PC-3 (cell line): ENCODE data around the gene MPZL1. TPM values are rescaled to one million over a fixed set of nuclear protein-coding genes. Genes with fewer than 3 reads are reported as not detected.

Source experiments
- ATAC-seq: fragments of 200-7000 bp; cut with Tn5 transposase; 2 replicates; pipeline ENCODE4 v1.9.1; 2020; ENCODE audit warnings: mild to moderate bottlenecking, moderate library complexity
- BruUV-seq: library from RNA; stranded (reverse); fragments of 400-500 nt; replicated peaks from 2 replicates; lab custom pipeline; 2021; lab: Mats Ljungman, UMichigan
- CTCF ChIA-PET: fragments of 300-600 bp; sonication (Branson Sonifier 250); formaldehyde crosslinking; loops from one replicate; lab custom pipeline; 2022; ENCODE audit warnings: antibody characterized with exemption; lab: Charles Lee
- POLR2A ChIA-PET: fragments of 300-600 bp; sonication (Branson Sonifier 250); formaldehyde crosslinking; loops from one replicate; lab custom pipeline; 2022; ENCODE audit warnings: antibody characterized with exemption; ENCODE audit not compliant: unreplicated experiment; lab: Charles Lee
- DNase-seq: peaks from one replicate; pipeline ENCODE4 v3.0.0-alpha.2; 2015
- H2AFZ ChIP-seq: fragments of 300-600 bp; sonication (generic); 2 replicates; pipeline ENCODE4 v1.6.0; 2016; ENCODE audit warnings: antibody characterized with exemption, low read length
- H3F3A ChIP-seq: fragments of 300-600 bp; sonication (generic); one replicate; pipeline ENCODE4 v1.6.0; 2017; ENCODE audit warnings: antibody characterized with exemption, low read length, control low read depth, mild to moderate bottlenecking; ENCODE audit not compliant: unreplicated experiment
- H3K27ac ChIP-seq: fragments of 300-600 bp; sonication (generic); 2 replicates; pipeline ENCODE4 v1.5.1; 2016; ENCODE audit warnings: mild to moderate bottlenecking, low read length
- H3K27me3 ChIP-seq: fragments of 300-600 bp; sonication (generic); 2 replicates; pipeline ENCODE4 v1.6.1; 2016; ENCODE audit warnings: low read length, mixed read lengths
- H3K36me3 ChIP-seq: fragments of 300-600 bp; sonication (generic); 2 replicates; pipeline ENCODE4 v1.6.1; 2016; ENCODE audit warnings: low read depth, mixed run types, low read length, mixed read lengths
- H3K4me1 ChIP-seq: fragments of 300-600 bp; sonication (generic); 2 replicates; pipeline ENCODE4 v1.5.1; 2016; ENCODE audit warnings: low read length; ENCODE audit not compliant: insufficient read depth
- H3K4me2 ChIP-seq: fragments of 300-600 bp; sonication (generic); 2 replicates; pipeline ENCODE4 v1.6.0; 2016; ENCODE audit warnings: low read length
- H3K4me3 ChIP-seq: fragments of 300-600 bp; sonication (generic); 2 replicates; pipeline ENCODE4 v1.5.1; 2016; ENCODE audit warnings: mild to moderate bottlenecking, low read length, mixed read lengths
- H3K79me2 ChIP-seq: fragments of 300-600 bp; sonication (generic); 2 replicates; pipeline ENCODE4 v1.6.1; 2017; ENCODE audit warnings: low read length, mixed read lengths
- H3K9ac ChIP-seq: fragments of 300-600 bp; sonication (generic); 2 replicates; pipeline ENCODE4 v1.6.0; 2016; ENCODE audit warnings: mild to moderate bottlenecking, low read length
- H3K9me2 ChIP-seq: fragments of 300-600 bp; sonication (generic); replicated peaks from 2 replicates; pipeline ENCODE4 v1.6.1; 2016; ENCODE audit warnings: mixed run types, low read length, mixed read lengths
- H3K9me3 ChIP-seq: fragments of 300-600 bp; sonication (generic); 2 replicates; pipeline ENCODE4 v1.6.1; 2016; ENCODE audit warnings: low read length, mixed read lengths
- H4K20me1 ChIP-seq: fragments of 300-600 bp; sonication (generic); 2 replicates; pipeline ENCODE4 v1.6.1; 2016; ENCODE audit warnings: low read length, mixed read lengths
- CTCF ChIP-seq: fragments of 300-600 bp; sonication (generic); conservative IDR thresholded peaks from 2 replicates; pipeline ENCODE4 v1.5.1; 2017; ENCODE audit warnings: antibody characterized with exemption, low read depth, mild to moderate bottlenecking, low read length
- EZH2 ChIP-seq: fragments of 300-600 bp; sonication (generic); IDR thresholded peaks from one replicate; pipeline ENCODE4 v1.6.1; 2017; ENCODE audit warnings: antibody characterized with exemption, mild to moderate bottlenecking, low read length; ENCODE audit not compliant: unreplicated experiment
- EZH2phosphoT487 ChIP-seq: fragments of 300-600 bp; sonication (generic); IDR thresholded peaks from 2 replicates; pipeline ENCODE4 v1.6.1; 2018; ENCODE audit warnings: mild to moderate bottlenecking, antibody characterized with exemption, low read length, borderline replicate concordance
- intact Hi-C: fragments of 100-400 bp; cut with micrococcal nuclease; formaldehyde crosslinking; loops from 2 replicates; pipeline ENCODE4 v1.9.0; 2023
- total RNA-seq: library from RNA; depleted of rRNA; stranded (reverse); fragments of >200 nt; gene quantifications from 2 replicates; pipeline ENCODE4 v1.2.3, GENCODE V29; 2014

Gene MPZL1
- total RNA-seq, 1 experiment from 2014 or later = 86.5 TPM

- H3K4me2 ChIP-seq = no peak overlapping the region
- ATAC-seq = no peak
- H3K4me1 ChIP-seq = peaks cover 8% of the 10 kb centered on the region
- DNase-seq = no peak
- no peaks in the 10 kb centered on the region for H3F3A ChIP-seq
- CTCF ChIA-PET = no interaction called here
- H3K79me2 ChIP-seq = peaks cover 45% of the 10 kb centered on the region
- intact Hi-C loops = no loop called here
- H3K36me3 ChIP-seq = peaks cover 19% of the 10 kb centered on the region
- H3K9ac ChIP-seq = no peak overlapping the region
- H3K27me3 ChIP-seq = no peaks in the 10 kb centered on the region
- POLR2A ChIA-PET = no interaction called here
- no peak overlapping the region for H3K4me3 ChIP-seq
- no peaks in the 10 kb centered on the region for H3K9me2 ChIP-seq
- no peak overlapping the region for H2AFZ ChIP-seq
- TF ChIP-seq EZH2phosphoT487 (no peak), CTCF (no peak), EZH2 (no peak)
- H3K27ac ChIP-seq = no peak overlapping the region
- H3K9me3 ChIP-seq = no peaks in the 10 kb centered on the region
- H4K20me1 ChIP-seq = no peaks in the 10 kb centered on the region; the same call in 1 of the 2 replicates
- BruUV-seq = no TSS peak
These were observed 41.9 kb downstream of the MPZL1 start for GRCh38 chr1:167763525-167764220.

- Histone ChIP-seq H3K4me1 (peaks cover 8% of the 10 kb centered on the region), H3K4me2 (no peak overlapping the region)
These were observed 42.9 kb downstream of the MPZL1 start for GRCh38 chr1:167764458-167765330.

More at GRCh38 chr1:167764458-167765330, 42.9 kb downstream of the MPZL1 start:
- Histone ChIP-seq H3K4me3 (no peak overlapping the region), H3K9ac (no peak overlapping the region), H3K9me2 (no peaks in the 10 kb centered on the region), H2AFZ (no peak overlapping the region), H3K36me3 (peaks cover 29% of the 10 kb centered on the region), H3F3A (no peaks in the 10 kb centered on the region), H3K27me3 (no peaks in the 10 kb centered on the region), H4K20me1 (no peaks in the 10 kb centered on the region; the same call in 1 of the 2 replicates), H3K79me2 (peaks cover 35% of the 10 kb centered on the region), H3K9me3 (no peaks in the 10 kb centered on the region), H3K27ac (no peak overlapping the region)
- no peak for TF ChIP-seq CTCF
- no peak for TF ChIP-seq EZH2phosphoT487
- TF ChIP-seq EZH2 = no peak
- ChIA-PET CTCF (no interaction called here), POLR2A (no interaction called here)
- DNase-seq (no peak), ATAC-seq (no peak)
- BruUV-seq = no TSS peak
- intact Hi-C loops = no loop called here
